CD14-positive monocyte (primary cell): Measurements from ENCODE around the gene NPAS3. TPM values are rescaled to one million over a fixed set of nuclear protein-coding genes. Genes with fewer than 3 reads are reported as not detected.

Source experiments
- DNase-seq, 3 donors: peaks; one replicate each; pipeline ENCODE4 v3.0.0-alpha.2; 2011 to 2022
- H2AFZ ChIP-seq: 2 replicates; pipeline ENCODE4 v1.6.0; 2012; ENCODE audit warnings: mild to moderate bottlenecking, low read depth, low read length, inconsistent platforms; ENCODE audit not compliant: insufficient read depth, poor library complexity, severe bottlenecking
- H3K27ac ChIP-seq, 2 donors: 1 replicate in 1 of 2; 2 replicates in 1 of 2; pipeline ENCODE4 v1.5.1; 2012 to 2013; ENCODE audit warnings: low read length in 2 of 2, control low read depth in 1 of 2, inconsistent platforms in 1 of 2, low read depth in 1 of 2, mild to moderate bottlenecking in 1 of 2
- H3K27me3 ChIP-seq, 2 donors: one replicate each; pipeline versions ENCODE4 v1.6.0 to v1.6.1; 2011 to 2013; ENCODE audit warnings: low read length in 2 of 2; ENCODE audit not compliant: control insufficient read depth in 2 of 2, insufficient read depth in 2 of 2
- H3K36me3 ChIP-seq, 2 donors: replicated peaks in 1 of 2; 1 replicate in 1 of 2; 2 replicates in 1 of 2; pipeline versions ENCODE4 v1.5.1 to v1.6.1; 2012 to 2013; ENCODE audit warnings: low read length in 2 of 2, control low read depth in 1 of 2, inconsistent platforms in 1 of 2, mild to moderate bottlenecking in 1 of 2; ENCODE audit not compliant: insufficient read depth in 2 of 2, control insufficient read depth in 1 of 2
- H3K4me1 ChIP-seq, 2 donors: 1 replicate in 1 of 2; 2 replicates in 1 of 2; pipeline versions ENCODE4 v1.5.1 to v1.6.1; 2012 to 2013; ENCODE audit warnings: low read length in 2 of 2, control low read depth in 1 of 2, inconsistent platforms in 1 of 2, mild to moderate bottlenecking in 1 of 2, moderate library complexity in 1 of 2; ENCODE audit not compliant: insufficient read depth in 2 of 2, control insufficient read depth in 1 of 2
- H3K4me2 ChIP-seq: replicated peaks from 2 replicates; pipeline ENCODE3; 2012; ENCODE audit warnings: low read length, moderate library complexity, mild to moderate bottlenecking; ENCODE audit not compliant: poor library complexity, severe bottlenecking; ENCODE audit errors: extremely low read depth
- H3K4me3 ChIP-seq, 3 experiments: fragments of 200-600 bp in 1 of 3; sonication (generic) in 1 of 3; replicated peaks in 1 of 3; 1 replicate in 2 of 3; 2 replicates in 1 of 3; pipeline ENCODE4 v1.5.1; 2011 to 2013; ENCODE audit warnings: low read length in 3 of 3, mild to moderate bottlenecking in 3 of 3, control low read depth in 2 of 3, low read depth in 2 of 3, inconsistent platforms in 1 of 3, moderate library complexity in 1 of 3
- H3K79me2 ChIP-seq: 2 replicates; pipeline ENCODE4 v1.6.0; 2012; ENCODE audit warnings: mild to moderate bottlenecking, control low read depth, inconsistent platforms, low read length, moderate library complexity; ENCODE audit not compliant: insufficient read depth
- H3K9ac ChIP-seq: 2 replicates; pipeline ENCODE4 v1.6.0; 2017; ENCODE audit warnings: low read length, mild to moderate bottlenecking; ENCODE audit not compliant: insufficient read depth, poor library complexity, severe bottlenecking
- H3K9me3 ChIP-seq, 2 donors: replicated peaks in 1 of 2; 1 replicate in 1 of 2; 2 replicates in 1 of 2; pipeline versions ENCODE4 v1.5.1 to v1.6.1; 2012 to 2013; ENCODE audit warnings: low read length in 2 of 2, control low read depth in 1 of 2; ENCODE audit not compliant: control insufficient read depth in 1 of 2, insufficient read depth in 1 of 2
- H4K20me1 ChIP-seq: 2 replicates; pipeline ENCODE4 v1.6.0; 2012; ENCODE audit warnings: mild to moderate bottlenecking, low read length, control low read depth, moderate library complexity; ENCODE audit not compliant: insufficient read depth
- H3K27ac Mint-ChIP-seq, 7 donors: one replicate each; pipeline ENCODE4 v1.8.0; 2020; ENCODE audit warnings: mild to moderate bottlenecking in 7 of 7, mixed read lengths in 7 of 7, moderate library complexity in 6 of 7, inconsistent platforms in 2 of 7
- H3K27me3 Mint-ChIP-seq, 3 donors: one replicate each; pipeline ENCODE4 v1.8.0; 2021 to 2022; ENCODE audit warnings: low read depth in 3 of 3, mild to moderate bottlenecking in 3 of 3, mixed read lengths in 3 of 3, moderate library complexity in 3 of 3, inconsistent platforms in 1 of 3
- H3K36me3 Mint-ChIP-seq, 2 donors: one replicate each; pipeline ENCODE4 v1.8.0; 2020; ENCODE audit warnings: mixed read lengths in 2 of 2, inconsistent platforms in 1 of 2, mild to moderate bottlenecking in 1 of 2
- H3K4me1 Mint-ChIP-seq: one replicate; pipeline ENCODE4 v1.8.0; 2020; ENCODE audit warnings: mild to moderate bottlenecking, mixed read lengths
- H3K4me3 Mint-ChIP-seq, 2 donors: one replicate each; pipeline ENCODE4 v1.8.0; 2020; ENCODE audit warnings: mild to moderate bottlenecking in 2 of 2, mixed read lengths in 2 of 2, moderate library complexity in 1 of 2
- H3K9me3 Mint-ChIP-seq, 7 donors: one replicate each; pipeline ENCODE4 v1.8.0; 2020 to 2022; ENCODE audit warnings: mixed read lengths in 7 of 7, mild to moderate bottlenecking in 6 of 7, moderate library complexity in 6 of 7, inconsistent platforms in 2 of 7
- CTCF ChIP-seq: fragments of 200-600 bp; IDR thresholded peaks from one replicate; pipeline ENCODE4 v1.8.0; 2022; ENCODE audit warnings: antibody characterized with exemption, mild to moderate bottlenecking
- WGBS: methylation state at CpG from one replicate; pipeline ENCODE4 v1.1.5; 2013; ENCODE audit warnings: missing lambda C conversion rate; ENCODE audit not compliant: insufficient coverage; 5-methylcytosine and 5-hydroxymethylcytosine counted together
- intact Hi-C, 2 donors: fragments of 100-400 bp; cut with micrococcal nuclease; formaldehyde crosslinking; loops; one replicate each; pipeline versions ENCODE4 v1.15.0 to v1.15.1; 2023
- polyA plus RNA-seq, 3 donors: library from polyadenylated mRNA; depleted of rRNA in 1 of 3; unstranded in 2 of 3; stranded (reverse) in 1 of 3; fragments of 300-500 nt in 2 of 3; fragments of >200 nt in 1 of 3; fragmentation: Illumina TruSeq in 2 of 3; gene quantifications; 1 replicate in 2 of 3; 2 replicates in 1 of 3; pipeline ENCODE4 v1.2.3, GENCODE V29; 2012 to 2021

Gene NPAS3
- polyA plus RNA-seq, 3 donors, result not detected

GRCh38 chr14:33847066-33847465 is 908.4 kb downstream of the NPAS3 start:
- H3K4me2 ChIP-seq, result no peak overlapping the region
- no peak overlapping the region for H3K4me3 ChIP-seq
- no peak overlapping the region for H3K27ac ChIP-seq
- H3K36me3 Mint-ChIP-seq, result no peaks in the 10 kb centered on the region
- peaks cover 0 to 1% (median 0%) of the 10 kb centered on the region in 7 donors for H3K9me3 Mint-ChIP-seq
- no peaks in the 10 kb centered on the region for H4K20me1 ChIP-seq
- no CpG with 5 or more reads among the region's 1 CpG for WGBS
- peaks cover 1 to 5% (median 5%) of the 10 kb centered on the region in 3 donors for H3K27me3 Mint-ChIP-seq
- H3K27ac Mint-ChIP-seq, result no peak overlapping the region
- no peak overlapping the region for H3K4me3 Mint-ChIP-seq
- H3K4me1 ChIP-seq, result no peaks in the 10 kb centered on the region
- H3K27me3 ChIP-seq, result no peaks in the 10 kb centered on the region
- no peak for TF ChIP-seq CTCF
- intact Hi-C loops, result loop anchor here (10.0 kb wide), 1 partner anchor 258 kb away; no protein-coding TSS in a partner anchor
- no peak for DNase-seq
- H2AFZ ChIP-seq, result no peak overlapping the region
- no peaks in the 10 kb centered on the region for H3K4me1 Mint-ChIP-seq
- no peaks in the 10 kb centered on the region for H3K36me3 ChIP-seq
- no peaks in the 10 kb centered on the region for H3K9me3 ChIP-seq
- H3K79me2 ChIP-seq, result no peaks in the 10 kb centered on the region
- no peak overlapping the region for H3K9ac ChIP-seq

DNA sequence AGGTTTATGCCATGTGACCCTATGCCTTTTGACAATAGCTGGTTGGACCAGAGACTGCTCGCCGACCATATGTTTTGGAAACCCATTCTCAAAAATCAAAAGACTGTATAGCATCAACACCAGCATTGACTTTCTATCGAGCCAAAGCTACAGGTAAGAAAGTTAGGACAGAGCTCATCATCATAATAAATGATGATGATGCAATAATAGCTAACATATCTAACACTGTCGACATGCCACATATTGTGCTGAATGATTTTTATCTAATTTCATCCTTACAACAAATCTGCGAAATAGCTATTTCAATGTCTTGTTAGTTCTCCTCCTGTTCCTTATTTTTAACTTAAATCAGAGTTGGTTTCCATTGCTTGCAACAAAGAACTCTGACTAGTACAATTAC is 909.3 kb downstream of the NPAS3 start:
- Histone ChIP-seq H3K9me3 (no peaks in the 10 kb centered on the region), H3K79me2 (no peaks in the 10 kb centered on the region), H2AFZ (no peak overlapping the region), H3K36me3 (no peaks in the 10 kb centered on the region), H3K27me3 (no peaks in the 10 kb centered on the region), H3K4me2 (no peak overlapping the region), H4K20me1 (no peaks in the 10 kb centered on the region), H3K4me3 (no peak overlapping the region), H3K9ac (no peak overlapping the region), H3K27ac (no peak overlapping the region), H3K4me1 (no peaks in the 10 kb centered on the region)
- H3K4me3 Mint-ChIP-seq, result no peak overlapping the region
- intact Hi-C loops, result loop anchor here (10.0 kb wide), 1 partner anchor 257 kb away; no protein-coding TSS in a partner anchor
- no peak for DNase-seq
- no peak overlapping the region for H3K27ac Mint-ChIP-seq
- WGBS, result no CpG with 5 or more reads among the region's 5 CpGs
- peaks cover 0 to 1% (median 0%) of the 10 kb centered on the region in 7 donors for H3K9me3 Mint-ChIP-seq
- no peaks in the 10 kb centered on the region for H3K36me3 Mint-ChIP-seq
- H3K4me1 Mint-ChIP-seq, result no peaks in the 10 kb centered on the region
- peaks cover 1 to 5% (median 5%) of the 10 kb centered on the region in 3 donors for H3K27me3 Mint-ChIP-seq
- TF ChIP-seq CTCF, result no peak
